Measurements from ENCODE around the gene ADSS1. TPM values are rescaled to one million over a fixed set of nuclear protein-coding genes. Genes with fewer than 3 reads are reported as not detected.

Gene ADSS1
- total and polyA plus RNA-seq, 4 donors, result 5.3 to 9.3 (median 7.1) TPM

DNA sequence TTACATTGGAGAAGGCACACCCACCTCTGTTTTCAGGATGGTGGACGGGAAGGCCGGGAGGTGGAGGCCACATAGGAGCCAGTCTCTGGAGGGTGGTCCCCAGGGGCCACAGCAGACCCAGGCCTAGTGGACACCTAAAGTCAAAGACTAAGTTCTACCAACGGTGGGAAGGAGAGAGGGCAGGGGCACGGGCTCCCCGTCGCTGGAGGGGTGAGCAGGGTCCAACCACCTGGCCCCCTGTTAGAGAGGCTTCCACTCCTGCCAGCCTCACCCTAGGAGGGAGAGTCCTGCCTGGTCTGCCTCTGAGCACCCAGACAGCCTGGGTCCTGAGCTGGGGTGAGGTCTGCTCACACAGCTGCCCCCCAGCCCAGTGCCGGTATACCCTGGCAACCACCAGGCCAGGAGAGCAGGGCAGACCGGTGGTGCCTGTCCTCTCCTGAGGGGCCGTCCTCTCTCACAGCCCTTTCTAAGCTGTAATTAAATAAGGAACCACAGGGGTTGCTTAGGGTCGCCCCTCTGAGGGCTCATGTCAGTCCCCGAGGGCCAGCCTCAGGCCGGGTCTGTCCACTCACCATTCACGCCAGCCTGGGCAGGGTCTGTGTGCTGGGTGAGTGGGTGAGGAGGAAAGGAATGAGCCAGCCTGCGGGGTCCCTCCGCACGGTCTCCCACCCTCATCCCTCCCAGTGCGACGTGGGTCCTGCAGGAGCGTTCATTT, 32.3 kb upstream of the ADSS1 start:
- no peak for ATAC-seq (ENCODE audit: insufficient read depth, low FRiP score)
- peak overlapping the region in 1 of 2 donors; percentile 17 for H3K27ac ChIP-seq (ENCODE audit: low read depth in 1 of 2, low read length in 1 of 2)
- TF ChIP-seq, protein P1, sequence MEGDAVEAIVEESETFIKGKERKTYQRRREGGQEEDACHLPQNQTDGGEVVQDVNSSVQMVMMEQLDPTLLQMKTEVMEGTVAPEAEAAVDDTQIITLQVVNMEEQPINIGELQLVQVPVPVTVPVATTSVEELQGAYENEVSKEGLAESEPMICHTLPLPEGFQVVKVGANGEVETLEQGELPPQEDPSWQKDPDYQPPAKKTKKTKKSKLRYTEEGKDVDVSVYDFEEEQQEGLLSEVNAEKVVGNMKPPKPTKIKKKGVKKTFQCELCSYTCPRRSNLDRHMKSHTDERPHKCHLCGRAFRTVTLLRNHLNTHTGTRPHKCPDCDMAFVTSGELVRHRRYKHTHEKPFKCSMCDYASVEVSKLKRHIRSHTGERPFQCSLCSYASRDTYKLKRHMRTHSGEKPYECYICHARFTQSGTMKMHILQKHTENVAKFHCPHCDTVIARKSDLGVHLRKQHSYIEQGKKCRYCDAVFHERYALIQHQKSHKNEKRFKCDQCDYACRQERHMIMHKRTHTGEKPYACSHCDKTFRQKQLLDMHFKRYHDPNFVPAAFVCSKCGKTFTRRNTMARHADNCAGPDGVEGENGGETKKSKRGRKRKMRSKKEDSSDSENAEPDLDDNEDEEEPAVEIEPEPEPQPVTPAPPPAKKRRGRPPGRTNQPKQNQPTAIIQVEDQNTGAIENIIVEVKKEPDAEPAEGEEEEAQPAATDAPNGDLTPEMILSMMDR (IDR thresholded peaks at IDR 0.05; ENCODE audit: control extremely low read depth, extremely low read depth), result no peak
- peaks cover 4 to 64% (median 15%) of the 10 kb centered on the region in 5 donors for H3K4me1 ChIP-seq (ENCODE audit: control insufficient read depth in 5 of 5, insufficient read depth in 5 of 5, low read length in 5 of 5)
- peaks cover 0 to 15% (median 4%) of the 10 kb centered on the region in 4 donors for H3K36me3 ChIP-seq (ENCODE audit: control insufficient read depth in 4 of 4, insufficient read depth in 4 of 4, low read length in 4 of 4)
- no peak overlapping the region for H3K4me3 ChIP-seq
- H3K27me3 ChIP-seq (ENCODE audit: control insufficient read depth in 3 of 3, insufficient read depth in 3 of 3, low read length in 2 of 3), result no peaks in the 10 kb centered on the region
- WGBS, 2 donors, result 88 to 90% methylated on average over 19 of the region's 19 CpGs
- no peaks in the 10 kb centered on the region for H3K9me3 ChIP-seq (ENCODE audit: control insufficient read depth in 4 of 4, insufficient read depth in 3 of 4, low read length in 3 of 4)
- no peak for DNase-seq
- no peak overlapping the region for H3K9ac ChIP-seq (ENCODE audit: insufficient read depth in 1 of 2, low read length in 2 of 2)

DNA sequence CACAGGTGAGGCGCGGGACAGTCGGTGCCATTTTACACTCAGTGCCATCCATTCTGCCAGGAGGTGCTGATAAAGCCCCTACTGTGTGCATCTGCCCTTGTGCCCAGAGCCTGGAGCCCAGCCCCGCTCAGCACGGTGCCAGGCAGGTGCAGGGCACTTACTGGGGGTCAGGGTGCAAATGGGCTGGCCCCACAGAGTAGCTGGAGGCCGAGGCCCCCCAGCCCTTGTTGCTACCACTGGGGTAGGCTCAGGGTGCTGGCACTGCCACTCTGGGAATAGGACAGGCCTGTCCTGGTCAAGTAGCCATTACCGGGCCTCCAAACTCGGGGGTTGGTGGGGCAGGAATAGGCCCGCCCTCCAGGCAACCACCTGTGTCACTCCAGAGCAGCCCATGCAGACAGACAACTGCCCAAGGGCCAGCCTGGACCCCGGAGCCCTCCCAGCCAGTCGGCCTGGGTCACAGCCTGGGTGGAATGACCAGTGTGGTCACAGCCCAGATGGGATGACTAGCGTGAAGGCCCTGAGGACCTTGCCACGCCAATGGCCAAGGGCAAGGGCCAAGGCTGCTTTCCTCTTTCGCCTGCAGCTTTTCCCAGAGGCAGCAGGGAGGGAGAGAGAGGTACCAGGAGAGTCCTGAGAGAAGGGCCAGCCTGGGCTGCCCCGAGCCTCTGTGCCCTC, 31.6 kb upstream of the ADSS1 start:
- DNase-seq, result no peak
- no peak for ATAC-seq (ENCODE audit: insufficient read depth, low FRiP score)
- no peak overlapping the region for H3K9ac ChIP-seq (ENCODE audit: insufficient read depth in 1 of 2, low read length in 2 of 2)
- peaks cover 0 to 15% (median 4%) of the 10 kb centered on the region in 4 donors for H3K36me3 ChIP-seq (ENCODE audit: control insufficient read depth in 4 of 4, insufficient read depth in 4 of 4, low read length in 4 of 4)
- H3K9me3 ChIP-seq (ENCODE audit: control insufficient read depth in 4 of 4, insufficient read depth in 3 of 4, low read length in 3 of 4), result no peaks in the 10 kb centered on the region
- H3K27ac ChIP-seq (ENCODE audit: low read depth in 1 of 2, low read length in 1 of 2), result no peak overlapping the region
- 90 to 91% methylated on average over 12 to 15 of the region's 15 CpGs for WGBS, 2 donors
- H3K4me1 ChIP-seq (ENCODE audit: control insufficient read depth in 5 of 5, insufficient read depth in 5 of 5, low read length in 5 of 5), result peaks cover 4 to 67% (median 15%) of the 10 kb centered on the region in 5 donors
- TF ChIP-seq, protein P1 (IDR thresholded peaks at IDR 0.05; ENCODE audit: control extremely low read depth, extremely low read depth), result no peak
- H3K27me3 ChIP-seq (ENCODE audit: control insufficient read depth in 3 of 3, insufficient read depth in 3 of 3, low read length in 2 of 3), result no peaks in the 10 kb centered on the region
- H3K4me3 ChIP-seq, result no peak overlapping the region

DNA sequence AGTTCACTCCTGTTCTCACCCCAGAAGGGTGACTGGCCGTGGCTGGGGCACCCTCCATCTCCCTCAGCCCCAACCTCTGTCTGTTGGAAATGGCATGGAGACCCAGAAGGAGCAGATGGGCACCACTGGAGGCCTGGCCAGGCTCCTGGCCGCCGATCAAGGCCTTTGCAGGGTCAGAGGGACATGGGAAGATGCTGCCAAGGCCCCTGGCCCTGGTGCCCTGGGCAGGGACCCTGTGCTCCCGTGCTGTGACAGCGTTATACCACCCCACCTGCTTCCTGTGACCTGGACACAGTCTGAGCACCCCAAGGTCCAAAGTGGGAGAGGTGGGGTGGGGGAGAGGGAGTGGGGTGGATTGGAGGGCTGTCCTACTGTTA, 31.1 kb upstream of the ADSS1 start:
- H3K4me1 ChIP-seq (ENCODE audit: control insufficient read depth in 5 of 5, insufficient read depth in 5 of 5, low read length in 5 of 5), result peaks cover 4 to 67% (median 15%) of the 10 kb centered on the region in 5 donors
- no peak overlapping the region for H3K27ac ChIP-seq (ENCODE audit: low read depth in 1 of 2, low read length in 1 of 2)
- 84 to 92% methylated on average over 5 of the region's 5 CpGs for WGBS, 2 donors
- H3K4me3 ChIP-seq, result no peak overlapping the region
- H3K9me3 ChIP-seq (ENCODE audit: control insufficient read depth in 4 of 4, insufficient read depth in 3 of 4, low read length in 3 of 4), result no peaks in the 10 kb centered on the region
- DNase-seq (no peak), ATAC-seq (ENCODE audit: insufficient read depth, low FRiP score) (no peak)
- TF ChIP-seq, protein P1 (IDR thresholded peaks at IDR 0.05; ENCODE audit: control extremely low read depth, extremely low read depth), result no peak
- peaks cover 0 to 15% (median 4%) of the 10 kb centered on the region in 4 donors for H3K36me3 ChIP-seq (ENCODE audit: control insufficient read depth in 4 of 4, insufficient read depth in 4 of 4, low read length in 4 of 4)
- H3K27me3 ChIP-seq (ENCODE audit: control insufficient read depth in 3 of 3, insufficient read depth in 3 of 3, low read length in 2 of 3), result no peaks in the 10 kb centered on the region
- no peak overlapping the region for H3K9ac ChIP-seq (ENCODE audit: insufficient read depth in 1 of 2, low read length in 2 of 2)

All from lung (tissue), 12 donors.